NCI-H1417 treated with DMSO at 0.1 percent for 48 hours (cell line): ENCODE results near the gene SNX32.
"Not testable (repeated sequence)": the region's sequence is repeated elsewhere in the genome, so short reads cannot be mapped to it uniquely, and the experiment has no call there.

Experiments
- DNase-seq: peaks from one replicate; lab custom pipeline; 2025; lab: John Stamatoyannopoulos, UW

Gene SNX32

DNA sequence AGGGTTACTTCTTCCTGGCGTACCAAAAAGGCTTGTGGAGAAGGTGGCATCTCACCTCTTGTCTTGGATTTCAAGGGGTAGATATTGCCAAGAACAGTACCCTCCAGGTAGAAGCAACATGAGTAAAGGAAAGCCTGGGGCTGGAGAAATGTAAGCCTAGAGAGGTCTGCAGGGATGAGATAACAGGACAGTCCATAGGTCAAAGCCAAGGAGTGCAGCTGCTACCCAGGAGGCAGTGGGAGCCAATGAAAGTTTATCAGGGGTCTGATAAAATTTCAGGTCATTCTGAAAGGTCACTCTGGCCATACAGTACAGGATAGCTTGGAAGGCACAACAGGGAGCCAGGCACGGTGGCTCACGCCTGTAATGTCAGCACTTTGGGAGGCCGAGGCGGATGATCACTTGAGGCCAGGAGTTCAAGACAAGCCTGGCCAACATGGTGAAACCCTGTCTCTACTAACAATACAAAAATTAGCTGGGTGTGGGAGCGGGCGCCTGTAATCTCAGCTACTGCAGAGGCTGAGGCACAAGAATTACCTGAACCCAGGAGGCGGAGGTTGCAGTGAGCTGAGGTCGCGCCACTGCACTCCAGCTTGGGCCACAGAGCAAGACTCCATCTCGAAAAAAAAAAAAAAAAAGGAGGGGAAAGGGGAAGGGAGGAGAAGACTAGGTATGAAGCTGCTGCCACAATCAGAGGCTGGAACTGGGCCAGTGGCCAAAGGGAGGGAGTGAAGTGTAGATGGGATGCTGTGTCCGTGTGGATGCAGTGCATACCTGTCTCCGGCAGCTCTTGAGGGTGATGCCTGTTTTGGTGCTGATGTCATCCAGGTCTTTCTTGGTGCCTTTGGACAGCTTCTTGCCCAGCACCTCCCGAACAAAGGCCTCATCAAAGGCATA is 53.3 kb downstream of the SNX32 start:
- no peak for DNase-seq

DNA sequence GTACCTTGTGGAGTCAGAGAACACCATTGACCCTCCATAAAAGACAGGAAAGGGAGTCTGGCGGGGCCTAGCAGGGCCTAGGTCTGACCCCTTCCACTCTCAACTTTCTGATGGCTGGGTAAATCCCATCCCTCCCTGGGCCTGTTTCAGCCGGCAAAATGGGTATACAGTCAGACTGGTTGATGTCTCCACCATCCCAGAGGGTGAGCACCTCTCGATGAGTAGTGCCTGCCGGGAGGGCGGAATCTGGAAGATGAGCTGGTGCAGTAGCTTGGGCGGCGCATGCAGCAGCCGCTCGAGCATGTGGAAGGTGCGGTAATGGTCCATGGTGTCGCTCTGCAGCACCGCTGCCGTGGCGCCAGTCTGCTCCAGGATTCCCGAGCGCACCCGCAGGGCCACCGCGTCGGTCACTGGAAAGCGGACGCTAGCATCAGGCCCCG is 54.0 kb downstream of the SNX32 start:
- DNase-seq: no peak

DNA sequence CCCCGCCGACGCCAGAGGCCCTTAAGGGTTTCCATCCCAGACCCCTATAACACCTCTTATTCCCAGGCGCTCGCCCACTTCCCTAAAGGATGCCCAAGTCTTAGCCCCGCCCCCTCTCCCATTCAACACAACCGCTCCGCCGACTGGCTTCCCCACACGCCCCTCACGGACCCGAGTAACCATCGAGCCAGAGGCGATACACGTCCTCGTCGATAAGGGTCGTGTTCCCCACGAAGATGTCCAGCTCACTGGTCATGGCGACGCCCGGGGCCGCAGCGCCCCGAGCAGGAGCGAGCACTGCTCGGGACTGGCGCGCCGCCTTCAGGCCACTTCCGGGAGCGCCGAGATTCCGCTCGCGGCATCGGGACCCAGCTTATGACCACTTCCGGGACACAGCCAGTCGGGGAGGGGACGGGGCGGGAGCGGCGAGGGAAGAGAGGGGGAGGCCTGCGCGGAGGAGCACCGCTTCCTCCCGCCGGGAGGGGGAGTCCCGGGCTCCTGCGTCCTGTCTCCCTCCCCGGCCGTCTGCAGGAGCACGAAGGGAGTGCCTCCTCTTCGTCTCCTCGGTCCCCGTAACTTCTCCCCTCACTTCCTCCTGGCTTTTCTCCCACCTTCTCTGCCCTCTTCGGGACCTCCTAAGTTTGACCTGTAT is 54.5 kb downstream of the SNX32 start, which contains the start of gene FIBP:
Gene FIBP (minus strand): TSS at position 309 of the 652 bp plus-strand sequence. CDS start 53 bp downstream, at position 256.
- peak; percentile 70 for DNase-seq

DNA sequence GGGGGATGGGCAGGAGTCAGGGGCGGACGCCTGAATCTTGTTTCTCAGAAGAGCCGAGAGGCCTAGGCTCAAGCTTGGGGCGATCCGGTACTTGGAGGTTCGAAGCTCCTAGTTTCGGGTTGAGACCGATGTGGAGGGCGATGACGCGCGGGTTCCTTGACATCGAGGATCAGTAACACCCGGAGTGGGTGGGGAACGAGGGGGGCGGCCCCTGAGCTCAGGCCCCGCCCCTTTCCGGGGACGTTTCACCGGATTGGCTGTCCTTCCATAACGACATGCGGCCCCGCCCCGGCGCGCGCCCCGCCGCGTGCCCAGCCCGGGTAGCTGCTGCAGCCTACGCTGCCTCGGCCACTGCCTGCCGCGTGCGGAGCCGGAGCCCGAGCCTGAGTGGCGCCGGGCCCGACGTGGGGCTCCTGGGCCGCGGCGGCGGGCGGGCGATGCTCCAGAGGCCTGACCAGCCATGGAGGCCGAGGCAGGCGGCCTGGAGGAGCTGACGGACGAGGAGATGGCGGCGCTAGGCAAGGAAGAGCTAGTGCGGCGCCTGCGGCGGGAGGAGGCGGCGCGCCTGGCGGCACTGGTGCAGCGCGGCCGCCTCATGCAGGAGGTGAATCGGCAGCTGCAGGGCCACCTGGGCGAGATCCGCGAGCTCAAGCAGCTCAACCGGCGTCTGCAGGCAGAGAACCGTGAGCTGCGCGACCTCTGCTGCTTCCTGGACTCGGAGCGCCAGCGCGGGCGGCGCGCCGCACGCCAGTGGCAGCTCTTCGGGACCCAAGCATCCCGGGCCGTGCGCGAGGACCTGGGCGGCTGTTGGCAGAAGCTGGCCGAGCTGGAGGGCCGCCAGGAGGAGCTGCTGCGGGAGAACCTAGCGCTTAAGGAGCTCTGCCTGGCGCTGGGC is 56.8 kb downstream of the SNX32 start, which contains the start of gene CCDC85B:
Gene CCDC85B (plus strand): TSS at position 350 of the 895 bp plus-strand sequence. CDS start 111 bp downstream, at position 461.
- DNase-seq: peak; percentile 88

DNA sequence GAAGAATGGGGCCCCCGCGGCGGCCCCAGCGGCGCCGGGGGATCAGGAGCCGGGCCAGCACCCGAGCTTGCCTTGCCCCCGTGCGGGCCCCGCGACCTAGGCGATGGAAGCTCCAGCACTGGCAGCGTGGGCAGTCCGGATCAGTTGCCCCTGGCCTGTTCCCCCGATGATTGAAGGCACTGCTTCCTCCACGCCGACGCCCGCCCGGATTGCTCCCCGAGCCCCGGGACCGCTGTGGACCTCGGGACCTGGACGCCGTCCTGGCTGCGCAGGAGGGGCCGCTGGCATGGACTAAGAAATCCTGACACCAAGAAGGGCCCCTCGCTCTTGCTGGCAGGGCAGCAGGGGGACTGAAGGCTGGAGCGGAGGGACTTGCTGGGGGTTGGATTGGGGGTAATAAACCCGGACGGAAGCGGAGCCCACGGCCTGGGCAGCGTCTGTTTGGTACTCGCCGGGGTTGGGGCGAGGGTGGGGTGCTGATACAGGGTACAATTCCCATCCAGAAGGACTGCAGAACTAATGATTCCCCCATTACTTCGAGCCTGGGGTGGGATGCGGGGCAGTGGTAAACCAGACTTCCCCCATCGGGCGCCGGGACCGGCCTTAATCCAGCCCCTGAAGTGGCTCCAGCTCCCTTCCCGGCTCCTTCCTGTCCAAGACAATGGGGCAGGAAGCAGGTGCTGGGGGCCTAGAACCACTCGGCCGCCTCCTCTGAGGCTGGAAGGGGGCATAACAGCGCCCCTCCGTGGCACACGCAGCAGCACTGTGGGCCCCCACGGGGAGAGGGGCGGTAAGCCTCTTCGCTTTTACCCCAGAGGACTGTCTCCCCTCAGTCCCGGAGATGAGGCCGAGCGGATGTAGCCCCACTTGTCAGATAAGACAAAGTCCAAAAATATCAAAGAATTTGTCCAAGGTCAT is 57.7 kb downstream of the SNX32 start:
- no peak for DNase-seq

DNA sequence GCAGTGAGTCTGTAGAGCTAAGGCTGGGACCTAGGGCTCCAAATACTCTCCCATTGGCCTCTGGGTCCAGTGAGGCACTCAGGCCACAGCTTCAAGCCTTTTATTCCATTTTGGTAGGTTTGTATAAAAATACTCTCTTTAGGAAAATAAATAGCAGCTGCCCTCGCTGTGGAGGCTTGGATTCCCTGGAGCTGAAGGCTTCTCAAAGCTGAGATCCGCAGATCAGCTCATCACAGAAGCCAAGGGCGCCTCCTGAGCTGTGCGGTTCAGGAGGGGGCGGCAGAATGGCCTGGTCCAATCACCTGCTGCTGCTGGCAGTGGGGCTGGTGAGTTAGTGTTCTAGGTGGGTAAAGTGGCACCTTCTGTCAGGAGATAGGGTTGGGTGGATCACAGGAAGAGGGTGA is 58.4 kb downstream of the SNX32 start:
- not testable (repeated sequence) for DNase-seq

DNA sequence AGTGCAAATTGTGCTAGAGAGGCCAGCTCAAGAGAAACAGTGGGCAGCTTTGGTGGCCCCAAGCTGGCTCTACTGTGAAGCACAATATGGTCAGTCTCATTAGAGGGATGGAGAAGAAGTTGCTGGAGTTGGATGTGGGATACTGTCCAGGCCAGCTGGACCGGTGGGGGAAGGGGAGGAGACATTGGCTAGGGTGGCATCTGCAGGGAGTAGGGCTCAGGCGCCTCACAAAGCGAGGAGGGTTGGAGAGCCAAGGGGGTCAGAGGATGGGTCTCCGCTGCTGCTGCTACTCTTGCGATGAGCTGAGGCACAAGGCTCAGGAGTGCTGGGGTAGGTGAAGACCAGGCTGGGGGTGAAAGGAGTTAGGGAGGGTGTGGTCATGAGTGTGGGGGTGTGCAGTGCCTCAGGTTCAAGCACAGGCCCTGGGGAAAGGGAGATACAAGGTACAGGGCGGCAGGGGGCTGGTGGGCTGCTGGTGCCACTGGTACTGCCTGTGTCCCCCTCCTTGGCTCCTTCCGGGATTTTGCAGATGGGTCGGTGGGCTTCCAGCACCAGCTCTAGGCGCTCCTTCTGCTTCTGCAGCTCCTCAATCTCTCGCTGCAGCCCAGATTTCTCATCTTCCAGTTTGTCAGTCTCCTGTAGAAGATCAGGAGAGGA is 59.0 kb downstream of the SNX32 start:
- no peak for DNase-seq

DNA sequence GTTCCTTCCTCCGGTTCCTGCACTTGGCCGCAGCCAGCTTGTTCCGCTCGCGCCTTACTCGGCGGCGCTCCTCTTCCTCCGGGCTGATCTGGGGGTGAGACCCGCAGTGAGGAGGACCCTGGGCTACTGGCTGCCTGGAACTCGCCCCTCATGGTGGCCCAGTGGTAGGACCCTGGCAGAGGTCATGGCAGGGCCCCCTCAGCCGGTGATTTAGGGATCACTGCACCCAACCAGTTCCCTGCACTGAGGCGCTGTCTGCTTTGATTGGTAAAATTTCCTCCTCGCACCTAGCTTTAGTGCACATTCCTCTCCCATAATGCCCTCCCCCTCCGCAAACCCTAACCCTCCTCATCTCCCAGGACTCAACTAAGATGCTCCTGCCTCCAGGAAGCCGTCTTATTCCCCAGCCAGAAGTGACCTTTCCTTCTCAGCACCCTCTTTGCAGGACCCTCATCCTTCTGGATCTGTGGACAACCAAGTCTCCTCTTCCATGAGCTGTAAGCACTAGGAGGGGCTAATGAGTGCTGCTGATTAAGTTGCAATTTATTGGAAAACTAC is 60.4 kb downstream of the SNX32 start:
- no peak for DNase-seq

DNA sequence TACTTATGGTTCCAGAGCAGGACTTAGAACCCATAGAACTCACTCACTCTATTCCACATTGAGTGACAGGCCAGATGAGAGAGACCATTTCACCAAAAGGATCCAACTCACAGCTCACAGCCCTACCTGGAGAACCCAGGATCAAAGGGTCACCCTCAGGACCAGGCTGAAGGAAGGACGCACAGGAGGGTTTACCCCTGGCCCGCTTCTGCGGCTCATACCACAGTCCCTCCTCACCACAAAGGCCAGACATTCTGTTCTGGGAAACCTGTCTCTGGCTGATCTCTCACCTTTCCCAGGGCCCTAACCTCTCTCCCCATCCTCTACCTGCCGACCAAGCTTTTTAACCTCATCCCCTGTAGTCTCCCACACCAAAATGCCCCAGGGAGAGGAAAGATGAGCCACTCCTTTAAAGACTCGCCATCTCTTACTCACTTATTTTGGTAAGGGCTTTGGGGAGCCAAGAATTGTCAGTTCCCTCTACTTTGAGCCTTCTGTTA is 61.8 kb downstream of the SNX32 start:
- no peak for DNase-seq

DNA sequence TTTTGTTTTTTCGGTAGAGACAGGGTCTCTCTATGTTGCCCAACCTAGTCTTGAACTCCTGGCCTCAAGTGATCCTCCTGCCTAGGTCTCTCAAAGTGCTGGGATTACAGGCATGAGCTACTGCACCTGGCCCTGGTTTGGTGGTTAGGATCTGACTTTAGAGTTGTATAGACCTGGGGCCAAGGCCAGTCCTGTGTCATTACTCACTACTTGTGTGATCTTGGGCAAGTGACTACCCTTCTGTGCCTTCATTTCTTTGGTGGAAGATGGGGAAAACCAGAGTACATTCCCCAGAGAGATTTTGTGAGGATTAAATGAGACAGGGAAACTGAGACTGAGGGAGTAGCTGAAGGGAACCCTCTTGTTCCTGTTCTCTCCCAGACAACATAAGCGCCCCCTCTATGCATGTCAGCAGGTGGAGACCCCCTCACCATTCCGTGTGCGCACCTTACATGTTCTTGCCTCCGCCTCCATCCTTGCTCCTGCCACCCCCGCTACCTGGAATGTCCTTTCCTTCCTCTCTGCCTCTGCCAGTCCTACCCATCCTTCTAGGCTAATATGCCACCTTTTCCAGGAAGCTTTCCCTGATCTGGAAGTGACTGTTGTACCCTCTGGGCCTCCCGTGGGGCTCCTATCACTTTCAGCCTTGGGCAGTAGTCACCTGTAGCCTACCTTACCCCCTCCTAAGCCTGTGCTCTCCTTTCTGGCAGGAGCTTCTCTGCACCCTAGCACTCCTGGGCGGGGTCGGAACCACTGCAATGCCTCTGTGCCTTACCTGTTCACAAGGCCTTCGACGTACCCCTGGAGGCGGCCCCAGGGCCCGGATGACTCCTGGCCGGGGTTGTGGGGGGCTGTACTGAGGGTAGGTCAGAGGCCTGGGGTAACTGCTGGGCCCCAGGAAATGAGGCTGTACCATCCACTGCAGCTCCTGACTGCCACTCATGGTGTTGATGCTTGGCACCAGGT is 62.6 kb downstream of the SNX32 start:
- DNase-seq: no peak

DNA sequence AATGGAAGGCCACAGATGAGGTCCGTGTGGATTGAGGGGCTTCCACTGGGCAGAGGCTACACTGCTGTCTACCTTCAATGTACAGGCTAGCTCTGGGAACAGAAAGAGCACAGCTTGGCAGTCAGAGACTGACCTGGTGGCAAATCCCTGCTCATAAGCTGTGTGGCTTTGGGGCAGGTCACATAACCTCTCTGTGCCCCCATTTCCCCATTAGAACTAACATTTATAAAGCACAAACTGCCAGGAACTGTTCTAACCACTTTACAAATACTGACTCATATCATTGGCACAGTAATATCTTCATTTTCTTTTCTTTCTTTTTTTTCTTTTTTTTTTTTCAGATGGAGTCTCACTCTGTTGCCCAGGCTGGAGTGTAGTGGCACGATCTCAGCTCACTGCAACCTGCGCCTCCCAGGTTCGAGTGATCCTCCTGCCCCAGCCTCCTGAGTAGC is 63.3 kb downstream of the SNX32 start:
- DNase-seq: no peak

DNA sequence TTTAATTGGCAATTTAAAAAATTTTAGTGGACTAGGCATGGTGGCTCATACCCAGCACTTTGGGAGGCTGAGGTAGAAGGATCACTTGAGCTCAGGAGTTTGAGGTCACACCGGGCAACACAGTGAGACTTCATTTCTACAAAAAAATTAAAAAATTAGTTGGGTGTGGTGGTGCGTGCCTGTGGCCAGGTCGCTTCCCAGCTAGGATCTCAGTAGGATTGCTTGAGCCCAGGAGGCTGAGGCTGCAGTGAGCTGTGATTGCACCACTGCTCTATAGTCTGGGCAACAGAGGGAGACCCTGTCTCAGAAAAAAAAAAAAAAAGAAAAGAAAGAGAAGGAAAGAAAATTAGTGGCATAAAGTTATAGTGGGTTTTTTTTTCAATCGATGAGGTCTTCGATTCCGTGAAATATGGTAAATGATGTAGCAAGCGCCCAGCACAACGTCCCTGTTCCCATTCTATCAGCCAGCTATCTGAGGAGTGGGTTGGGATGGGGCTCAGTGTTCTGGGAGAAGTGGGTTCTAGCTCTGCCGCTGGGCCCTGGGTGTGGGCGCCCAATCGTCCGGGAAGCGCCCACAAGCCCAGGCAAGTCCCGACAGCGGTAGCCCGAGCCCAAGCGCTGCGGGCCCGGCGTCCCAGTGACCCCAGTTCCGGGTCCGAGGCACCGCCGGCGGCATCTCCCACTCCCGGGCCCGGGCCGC is 65.0 kb downstream of the SNX32 start:
- DNase-seq: no peak

DNA sequence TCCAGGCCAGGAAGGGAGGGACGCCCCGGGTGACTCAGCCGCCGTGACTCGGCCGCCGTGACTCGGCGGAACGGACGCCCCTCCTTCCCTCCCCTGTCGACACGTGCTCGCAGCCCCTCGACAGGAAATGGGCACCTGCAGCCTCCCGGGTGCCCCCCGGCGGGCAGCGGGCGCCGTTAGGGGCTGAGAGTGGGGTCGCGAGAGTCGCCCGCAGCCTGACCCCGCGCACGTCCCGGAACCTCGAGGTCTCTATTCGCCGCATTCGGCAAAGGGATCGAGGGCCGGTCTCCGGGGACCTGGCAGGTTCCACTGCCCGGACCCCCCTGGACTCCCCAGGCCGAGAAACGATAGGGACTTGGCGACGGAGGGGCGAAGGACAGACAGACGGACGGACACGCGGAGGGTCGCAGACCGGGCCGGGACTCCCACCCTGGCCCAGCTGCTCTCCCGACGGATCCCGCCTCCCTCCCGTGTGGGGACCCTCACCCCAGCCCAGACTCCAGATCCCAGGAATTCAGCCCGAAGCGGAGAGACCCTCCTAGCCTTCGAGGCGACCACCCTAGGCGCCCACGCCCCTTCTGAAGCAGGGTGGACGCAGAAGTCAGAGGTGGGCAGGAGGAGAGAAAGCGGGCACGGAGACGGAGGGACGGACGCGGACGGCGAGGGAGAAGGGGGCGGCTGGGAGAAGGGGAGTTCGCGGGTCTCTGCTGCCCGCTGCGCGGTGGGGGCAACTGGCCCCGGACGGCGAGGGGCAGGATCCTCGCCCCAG is 65.8 kb downstream of the SNX32 start:
- DNase-seq: no peak

DNA sequence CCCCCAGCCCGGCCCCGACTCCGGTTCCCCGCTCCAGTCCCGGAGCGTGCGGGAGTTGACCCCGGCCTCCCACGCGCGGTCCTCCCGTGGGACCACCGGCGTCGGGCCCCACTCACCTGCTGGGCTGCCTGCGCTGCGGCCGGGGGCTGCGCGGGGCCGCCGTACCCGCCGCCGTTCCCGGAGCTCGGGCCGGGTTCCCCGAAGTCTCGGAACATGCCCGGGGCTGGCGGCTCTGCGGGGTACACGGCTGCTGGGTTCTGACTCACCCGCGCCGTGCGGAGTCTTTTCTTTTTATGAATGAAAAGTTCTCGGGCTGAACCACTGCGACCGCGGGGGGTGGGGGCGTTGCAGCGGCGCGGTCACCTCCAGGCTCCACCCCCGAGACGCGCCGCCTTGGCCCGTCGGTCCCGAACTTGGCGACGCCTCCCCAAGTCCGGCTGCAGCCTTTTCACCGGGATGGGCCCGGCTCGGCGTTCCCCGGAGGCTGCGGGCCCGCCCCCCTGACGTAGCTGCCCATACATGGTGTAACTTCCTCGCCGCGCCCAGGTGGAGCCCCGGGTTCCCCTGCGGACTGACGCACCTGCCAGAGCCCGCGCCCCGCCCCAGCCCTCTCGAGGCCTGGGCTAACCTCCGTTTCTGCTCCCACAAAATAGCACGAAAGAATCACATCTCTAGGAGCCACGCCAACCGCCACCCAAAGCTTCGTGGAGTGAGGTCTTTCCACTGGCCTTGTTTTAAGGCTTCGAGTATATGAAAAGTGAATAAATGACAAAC is 66.5 kb downstream of the SNX32 start, which contains the start of gene FOSL1:
Gene FOSL1 (minus strand): TSS at position 264 of the 774 bp plus-strand sequence. CDS start 49 bp downstream, at position 215.
- DNase-seq: peak; percentile 31

DNA sequence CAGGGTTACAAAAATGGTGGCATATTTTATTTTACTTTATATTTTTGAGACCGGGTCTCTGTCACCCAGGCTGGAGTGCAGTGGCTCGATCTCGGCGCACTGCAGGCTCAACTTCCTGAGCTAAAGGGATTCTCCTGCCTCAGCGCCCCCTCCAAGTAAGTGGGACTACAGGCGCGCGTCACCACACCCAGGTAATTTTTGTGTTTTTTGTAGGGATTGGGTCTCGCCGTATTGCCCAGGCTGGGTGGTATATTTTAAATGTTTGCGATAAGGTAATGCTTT is 67.1 kb downstream of the SNX32 start:
- no peak for DNase-seq

DNA sequence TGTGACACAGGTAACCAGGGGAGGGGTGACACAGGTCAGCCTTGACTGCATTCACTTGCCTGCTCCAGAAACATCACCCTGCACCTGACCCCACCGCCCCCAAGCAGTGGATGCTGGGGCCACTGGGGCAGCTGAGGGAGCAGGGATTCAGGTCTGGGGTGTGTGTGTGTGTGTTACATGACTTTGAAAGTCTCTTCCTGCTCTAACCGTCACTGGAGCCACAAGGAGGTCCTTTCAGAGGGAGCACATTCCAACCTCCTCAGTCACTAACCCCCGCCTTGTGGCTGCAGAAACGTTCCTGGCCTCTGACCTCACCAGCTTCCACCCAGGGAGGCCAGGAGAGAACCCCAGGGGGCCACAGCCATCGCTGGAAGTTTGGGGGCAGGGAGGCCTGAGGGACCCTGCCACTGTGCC is 69.3 kb downstream of the SNX32 start:
- DNase-seq: no peak
